IPS-NIHi11 (cell line): ENCODE measurements around the gene CNGA1.

Experiments
- DNase-seq: peaks from one replicate; pipeline ENCODE4 v3.0.0; 2012; ENCODE audit warnings: mixed read lengths, low spot score

CNGA1 gene

DNA sequence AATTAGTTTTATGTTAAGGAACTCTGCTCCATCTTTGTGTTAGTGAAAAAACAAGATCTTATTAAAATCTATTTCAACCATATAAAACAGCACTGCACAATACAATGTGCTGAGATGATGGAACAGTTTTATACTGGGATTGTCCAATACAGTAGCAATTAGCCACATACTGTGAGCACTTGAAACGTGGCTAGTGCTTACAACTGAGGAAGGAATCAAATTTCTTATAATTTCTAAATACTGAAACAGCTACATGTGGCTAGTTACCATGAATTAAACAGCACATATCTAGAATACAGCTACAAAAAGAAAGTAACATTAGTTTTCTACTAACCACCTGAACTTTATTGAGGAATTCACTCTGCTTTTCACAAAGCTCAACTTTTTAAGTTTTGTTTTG is 116.8 kb downstream of the CNGA1 start:
- no peak for DNase-seq

DNA sequence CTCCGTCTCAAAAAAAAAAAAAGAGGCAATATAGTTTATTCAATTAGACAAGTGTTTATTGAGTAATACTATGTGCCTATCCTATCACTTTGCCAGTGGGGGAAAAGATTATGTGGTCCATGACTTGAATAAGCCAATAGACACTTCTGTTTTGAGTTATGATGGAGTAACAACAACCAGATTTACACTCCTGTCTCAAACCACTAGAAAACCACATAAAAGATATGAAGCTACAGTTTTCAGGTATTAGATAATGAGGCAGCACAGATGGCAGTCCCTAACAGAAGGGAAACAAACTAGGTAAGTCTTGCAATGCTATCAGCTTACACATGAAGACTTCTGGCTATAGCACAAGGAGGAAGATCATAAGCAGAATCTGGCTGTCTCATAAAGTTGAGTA is 124.6 kb downstream of the CNGA1 start:
- no peak for DNase-seq
